Cardiac septum (tissue), 1 donor: ENCODE measurements around the gene UNC13B. TPM values are rescaled to one million over a fixed set of nuclear protein-coding genes. Genes with fewer than 3 reads are reported as not detected.

Experiments
- DNase-seq: peaks from one replicate; pipeline ENCODE4 v3.0.0-alpha.2; 2020; ENCODE audit warnings: low spot score
- intact Hi-C: fragments of 100-400 bp; cut with DNase I; formaldehyde crosslinking; loops from one replicate; pipeline ENCODE4 v1.14.0; 2022
- total RNA-seq: library from RNA; stranded (reverse); fragmentation: NEBNext Ultra II Directional; extraction: Animal tissue kit (Norgen Biotek cat#: 25700); gene quantifications from one replicate; pipeline ENCODE4 v1.2.1, GENCODE V29; 2021
- donor health status: DM: no; HTN: no; CAD: no.

Gene UNC13B
- total RNA-seq, 1 donor from 2014 or later = 24.7 TPM

GRCh38 chr9:35295369-35296036 is 133.7 kb downstream of the UNC13B start:
- intact Hi-C loops = no loop called here
- no peak for DNase-seq

GRCh38 chr9:35303567-35303966 is 141.8 kb downstream of the UNC13B start:
- DNase-seq = no peak
- intact Hi-C loops = no loop called here

- intact Hi-C loops = no loop called here
- no peak for DNase-seq
Observed at GRCh38 chr9:35306283-35306682, 144.5 kb downstream of the UNC13B start.

- no peak for DNase-seq
- intact Hi-C loops = no loop called here
Observed at GRCh38 chr9:35308316-35308715, 146.5 kb downstream of the UNC13B start.

- DNase-seq = no peak
- intact Hi-C loops = loop anchor here (5.0 kb wide), 1 partner anchor 165 kb away; no protein-coding TSS in a partner anchor
Observed at GRCh38 chr9:35311891-35312639, 150.3 kb downstream of the UNC13B start.

- intact Hi-C loops = loop anchor here (5.0 kb wide), 1 partner anchor 164 kb away; no protein-coding TSS in a partner anchor
- no peak for DNase-seq
Observed at GRCh38 chr9:35313460-35313859, 151.7 kb downstream of the UNC13B start.

- no peak for DNase-seq
- intact Hi-C loops = loop anchor here (5.0 kb wide), 1 partner anchor 163 kb away; no protein-coding TSS in a partner anchor
Observed at GRCh38 chr9:35313916-35314315, 152.1 kb downstream of the UNC13B start.

- DNase-seq = no peak
- intact Hi-C loops = no loop called here
Observed at GRCh38 chr9:35318741-35319140, 156.9 kb downstream of the UNC13B start.

GRCh38 chr9:35322075-35322885 is 160.5 kb downstream of the UNC13B start:
- DNase-seq = no peak
- intact Hi-C loops = no loop called here

- no peak for DNase-seq
- intact Hi-C loops = loop anchor here (5.0 kb wide), 1 partner anchor 142 kb away; no protein-coding TSS in a partner anchor
Observed at GRCh38 chr9:35324966-35325365, 163.2 kb downstream of the UNC13B start.

- intact Hi-C loops = no loop called here
Observed at GRCh38 chr9:35333551-35333950, 171.7 kb downstream of the UNC13B start.

GRCh38 chr9:35335164-35335563 is 173.4 kb downstream of the UNC13B start:
- intact Hi-C loops = no loop called here
- no peak for DNase-seq

More at GRCh38 chr9:35333551-35333950, 171.7 kb downstream of the UNC13B start:
- DNase-seq = no peak

- intact Hi-C loops = no loop called here
- no peak for DNase-seq
Observed at GRCh38 chr9:35338086-35338485, 176.3 kb downstream of the UNC13B start.

GRCh38 chr9:35338561-35339274 is 176.9 kb downstream of the UNC13B start:
- DNase-seq = no peak
- intact Hi-C loops = no loop called here

- intact Hi-C loops = no loop called here
- no peak for DNase-seq
Observed at GRCh38 chr9:35340046-35340445, 178.2 kb downstream of the UNC13B start.

- DNase-seq = no peak
Observed at GRCh38 chr9:35341021-35341420, 179.2 kb downstream of the UNC13B start.

GRCh38 chr9:35341585-35341984 is 179.8 kb downstream of the UNC13B start:
- DNase-seq = peak; percentile 83
- intact Hi-C loops = no loop called here

More at GRCh38 chr9:35341021-35341420, 179.2 kb downstream of the UNC13B start:
- intact Hi-C loops = no loop called here

- intact Hi-C loops = no loop called here
- DNase-seq = no peak
Observed at GRCh38 chr9:35342221-35342958, 180.6 kb downstream of the UNC13B start.

- DNase-seq = no peak
- intact Hi-C loops = no loop called here
Observed at GRCh38 chr9:35348109-35348508, 186.3 kb downstream of the UNC13B start.
